ENCODE data around the gene FBXO44.

FBXO44 gene

GRCh38 chr1:11657654-11658053, 3.0 kb downstream of the FBXO44 start (continued):
- TF ChIP-seq ZNF544 (tag by site-specific recombination; IDR thresholded peaks at IDR 0.05) (peak; percentile 93), ZNF169 (tag by site-specific recombination; IDR thresholded peaks at IDR 0.05) (no peak), ZNF624 (tag by site-specific recombination; IDR thresholded peaks at IDR 0.05) (no peak), ZNF629 (tag by site-specific recombination; IDR thresholded peaks at IDR 0.05) (no peak), ZNF692 (tag by site-specific recombination; IDR thresholded peaks at IDR 0.05) (no peak), OVOL3 (tag by site-specific recombination; IDR thresholded peaks at IDR 0.05) (no peak), ZNF214 (tag by site-specific recombination; IDR thresholded peaks at IDR 0.05; ENCODE audit: borderline replicate concordance) (peak; percentile 17; the same call in 1 of the 2 replicates), GLI2 (tag by site-specific recombination; IDR thresholded peaks at IDR 0.05; ENCODE audit: borderline replicate concordance, low read depth) (no peak), ZNF175 (tag by site-specific recombination; IDR thresholded peaks at IDR 0.05) (no peak), ZNF239 (tag by site-specific recombination; IDR thresholded peaks at IDR 0.05) (no peak), RBAK (tag by site-specific recombination; IDR thresholded peaks at IDR 0.05) (no peak), ZNF623 (tag by site-specific recombination; IDR thresholded peaks at IDR 0.05) (no peak), ZNF747 (tag by site-specific recombination; IDR thresholded peaks at IDR 0.05) (no peak), SETDB1 (IDR thresholded peaks at IDR 0.05; ENCODE audit: insufficient read length, low read length) (no peak), ZBTB8A (tag by site-specific recombination; IDR thresholded peaks at IDR 0.05) (no peak), ZNF248 (tag by site-specific recombination; IDR thresholded peaks at IDR 0.05) (no peak), ZNF274 (IDR thresholded peaks at IDR 0.05; ENCODE audit: low read length) (no peak), ZNF274 (tag by site-specific recombination; IDR thresholded peaks at IDR 0.05; ENCODE audit: borderline replicate concordance) (no peak), ZNF529 (tag by site-specific recombination; IDR thresholded peaks at IDR 0.05; ENCODE audit: insufficient replicate concordance) (no peak), ZNF155 (tag by site-specific recombination; IDR thresholded peaks at IDR 0.05) (no peak), ZNF558 (tag by site-specific recombination; IDR thresholded peaks at IDR 0.05) (peak; percentile 72), ZNF555 (tag by site-specific recombination; conservative IDR thresholded peaks at IDR 0.05) (no peak), PRDM4 (tag by site-specific recombination; IDR thresholded peaks at IDR 0.05) (no peak), PBX3 (CRISPR knock-in tag; IDR thresholded peaks at IDR 0.05) (no peak), ZNF184 (tag by site-specific recombination; IDR thresholded peaks at IDR 0.05) (0 out of 2 replicates have a peak, but pooled peaks have one; percentile 89), HOXA7 (CRISPR knock-in tag; IDR thresholded peaks at IDR 0.05; ENCODE audit: borderline replicate concordance) (no peak), ZNF600 (tag by site-specific recombination; IDR thresholded peaks at IDR 0.05) (no peak)
- TF ChIP-seq, protein P1, sequence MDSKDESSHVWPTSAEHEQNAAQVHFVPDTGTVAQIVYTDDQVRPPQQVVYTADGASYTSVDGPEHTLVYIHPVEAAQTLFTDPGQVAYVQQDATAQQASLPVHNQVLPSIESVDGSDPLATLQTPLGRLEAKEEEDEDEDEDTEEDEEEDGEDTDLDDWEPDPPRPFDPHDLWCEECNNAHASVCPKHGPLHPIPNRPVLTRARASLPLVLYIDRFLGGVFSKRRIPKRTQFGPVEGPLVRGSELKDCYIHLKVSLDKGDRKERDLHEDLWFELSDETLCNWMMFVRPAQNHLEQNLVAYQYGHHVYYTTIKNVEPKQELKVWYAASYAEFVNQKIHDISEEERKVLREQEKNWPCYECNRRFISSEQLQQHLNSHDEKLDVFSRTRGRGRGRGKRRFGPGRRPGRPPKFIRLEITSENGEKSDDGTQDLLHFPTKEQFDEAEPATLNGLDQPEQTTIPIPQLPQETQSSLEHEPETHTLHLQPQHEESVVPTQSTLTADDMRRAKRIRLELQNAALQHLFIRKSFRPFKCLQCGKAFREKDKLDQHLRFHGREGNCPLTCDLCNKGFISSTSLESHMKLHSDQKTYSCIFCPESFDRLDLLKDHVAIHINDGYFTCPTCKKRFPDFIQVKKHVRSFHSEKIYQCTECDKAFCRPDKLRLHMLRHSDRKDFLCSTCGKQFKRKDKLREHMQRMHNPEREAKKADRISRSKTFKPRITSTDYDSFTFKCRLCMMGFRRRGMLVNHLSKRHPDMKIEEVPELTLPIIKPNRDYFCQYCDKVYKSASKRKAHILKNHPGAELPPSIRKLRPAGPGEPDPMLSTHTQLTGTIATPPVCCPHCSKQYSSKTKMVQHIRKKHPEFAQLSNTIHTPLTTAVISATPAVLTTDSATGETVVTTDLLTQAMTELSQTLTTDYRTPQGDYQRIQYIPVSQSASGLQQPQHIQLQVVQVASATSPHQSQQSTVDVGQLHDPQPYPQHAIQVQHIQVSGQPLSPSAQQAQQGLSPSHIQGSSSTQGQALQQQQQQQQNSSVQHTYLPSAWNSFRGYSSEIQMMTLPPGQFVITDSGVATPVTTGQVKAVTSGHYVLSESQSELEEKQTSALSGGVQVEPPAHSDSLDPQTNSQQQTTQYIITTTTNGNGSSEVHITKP (tag by site-specific recombination; IDR thresholded peaks at IDR 0.05): no peak
- TF ChIP-seq, protein P2, sequence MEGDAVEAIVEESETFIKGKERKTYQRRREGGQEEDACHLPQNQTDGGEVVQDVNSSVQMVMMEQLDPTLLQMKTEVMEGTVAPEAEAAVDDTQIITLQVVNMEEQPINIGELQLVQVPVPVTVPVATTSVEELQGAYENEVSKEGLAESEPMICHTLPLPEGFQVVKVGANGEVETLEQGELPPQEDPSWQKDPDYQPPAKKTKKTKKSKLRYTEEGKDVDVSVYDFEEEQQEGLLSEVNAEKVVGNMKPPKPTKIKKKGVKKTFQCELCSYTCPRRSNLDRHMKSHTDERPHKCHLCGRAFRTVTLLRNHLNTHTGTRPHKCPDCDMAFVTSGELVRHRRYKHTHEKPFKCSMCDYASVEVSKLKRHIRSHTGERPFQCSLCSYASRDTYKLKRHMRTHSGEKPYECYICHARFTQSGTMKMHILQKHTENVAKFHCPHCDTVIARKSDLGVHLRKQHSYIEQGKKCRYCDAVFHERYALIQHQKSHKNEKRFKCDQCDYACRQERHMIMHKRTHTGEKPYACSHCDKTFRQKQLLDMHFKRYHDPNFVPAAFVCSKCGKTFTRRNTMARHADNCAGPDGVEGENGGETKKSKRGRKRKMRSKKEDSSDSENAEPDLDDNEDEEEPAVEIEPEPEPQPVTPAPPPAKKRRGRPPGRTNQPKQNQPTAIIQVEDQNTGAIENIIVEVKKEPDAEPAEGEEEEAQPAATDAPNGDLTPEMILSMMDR (tag by site-specific recombination; IDR thresholded peaks at IDR 0.05): no peak
- TF ChIP-seq, protein P3, sequence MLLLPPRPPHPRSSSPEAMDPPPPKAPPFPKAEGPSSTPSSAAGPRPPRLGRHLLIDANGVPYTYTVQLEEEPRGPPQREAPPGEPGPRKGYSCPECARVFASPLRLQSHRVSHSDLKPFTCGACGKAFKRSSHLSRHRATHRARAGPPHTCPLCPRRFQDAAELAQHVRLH (tag by site-specific recombination; IDR thresholded peaks at IDR 0.05): no peak
- TF ChIP-seq, protein P4, sequence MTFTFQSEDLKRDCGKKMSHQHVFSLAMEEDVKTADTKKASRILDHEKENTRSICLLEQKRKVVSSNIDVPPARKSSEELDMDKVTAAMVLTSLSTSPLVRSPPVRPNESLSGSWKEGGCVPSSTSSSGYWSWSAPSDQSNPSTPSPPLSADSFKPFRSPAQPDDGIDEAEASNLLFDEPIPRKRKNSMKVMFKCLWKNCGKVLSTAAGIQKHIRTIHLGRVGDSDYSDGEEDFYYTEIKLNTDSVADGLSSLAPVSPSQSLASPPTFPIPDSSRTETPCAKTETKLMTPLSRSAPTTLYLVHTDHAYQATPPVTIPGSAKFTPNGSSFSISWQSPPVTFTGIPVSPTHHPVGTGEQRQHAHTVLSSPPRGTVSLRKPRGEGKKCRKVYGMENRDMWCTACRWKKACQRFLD (tag by site-specific recombination; IDR thresholded peaks at IDR 0.05): no peak
